Embryonic facial prominence (tissue), 1 donor: ENCODE results near the gene G3BP1.
"Not testable (repeated sequence)": the region's sequence is repeated elsewhere in the genome, so short reads cannot be mapped to it uniquely, and the experiment has no call there.

Experiments
- DNase-seq: peaks from one replicate; pipeline ENCODE4 v3.0.0-alpha.2; 2016; ENCODE audit errors: extremely low spot score

Gene G3BP1

GRCh38 chr5:151771259-151772028 is at the start of gene G3BP1:
Gene G3BP1 (plus strand): TSS chr5:151771954. CDS start chr5:151786621, 14,667 bp downstream.
- peak; percentile 100 for DNase-seq

GRCh38 chr5:151722546-151722945 is 49.2 kb upstream of the G3BP1 start:
- no peak for DNase-seq

GRCh38 chr5:151724360-151724759 is 47.4 kb upstream of the G3BP1 start:
- DNase-seq = no peak

GRCh38 chr5:151729597-151729996 is 42.2 kb upstream of the G3BP1 start:
- DNase-seq = not testable (repeated sequence)

GRCh38 chr5:151730381-151730780 is 41.4 kb upstream of the G3BP1 start:
- DNase-seq = no peak

GRCh38 chr5:151733358-151734063 is 38.2 kb upstream of the G3BP1 start:
- DNase-seq = no peak

- no peak for DNase-seq
These were observed 37.7 kb upstream of the G3BP1 start for GRCh38 chr5:151734064-151734408.

GRCh38 chr5:151735646-151736045 is 36.1 kb upstream of the G3BP1 start:
- DNase-seq = no peak

- DNase-seq = no peak
These were observed 34.3 kb upstream of the G3BP1 start for GRCh38 chr5:151737431-151737830.

GRCh38 chr5:151738125-151738848 is 33.5 kb upstream of the G3BP1 start:
- DNase-seq = no peak

- DNase-seq = no peak
These were observed 32.4 kb upstream of the G3BP1 start for GRCh38 chr5:151739395-151739794.

GRCh38 chr5:151739939-151740335 is 31.8 kb upstream of the G3BP1 start:
- DNase-seq = peak; percentile 57

- peak; percentile 72 for DNase-seq
These were observed 31.3 kb upstream of the G3BP1 start for GRCh38 chr5:151740336-151740942.

GRCh38 chr5:151740958-151741373 is 30.8 kb upstream of the G3BP1 start:
- no peak for DNase-seq

GRCh38 chr5:151741678-151742423 is 29.9 kb upstream of the G3BP1 start:
- no peak for DNase-seq

- DNase-seq = no peak
These were observed 28.9 kb upstream of the G3BP1 start for GRCh38 chr5:151742870-151743294.

- no peak for DNase-seq
These were observed 28.2 kb upstream of the G3BP1 start for GRCh38 chr5:151743530-151743929.

- no peak for DNase-seq
These were observed 26.6 kb upstream of the G3BP1 start for GRCh38 chr5:151745071-151745705.

GRCh38 chr5:151750121-151750520 is 21.6 kb upstream of the G3BP1 start:
- no peak for DNase-seq

GRCh38 chr5:151751091-151751490 is 20.7 kb upstream of the G3BP1 start:
- DNase-seq = no peak

GRCh38 chr5:151751593-151751992 is 20.2 kb upstream of the G3BP1 start:
- DNase-seq = no peak
